Loucy (cell line): ENCODE measurements around the gene FAM83F.

Experiments
- H2AFZ ChIP-seq: fragments of 200-600 bp; sonication (generic); 2 replicates; pipeline ENCODE4 v1.6.0; 2016; ENCODE audit warnings: antibody characterized with exemption, mild to moderate bottlenecking, low read length, moderate library complexity
- H3F3A ChIP-seq: fragments of 200-600 bp; 2 replicates; pipeline ENCODE4 v1.6.0; 2016; ENCODE audit warnings: antibody characterized with exemption, low read depth, mild to moderate bottlenecking
- H3K27me3 ChIP-seq: fragments of 200-600 bp; sonication (generic); 2 replicates; pipeline ENCODE4 v1.6.1; 2014; ENCODE audit warnings: low read length, mild to moderate bottlenecking; ENCODE audit not compliant: insufficient read depth, poor library complexity, severe bottlenecking
- H3K36me3 ChIP-seq: fragments of 200-600 bp; sonication (generic); 2 replicates; pipeline ENCODE4 v1.6.1; 2016; ENCODE audit warnings: low read length; ENCODE audit not compliant: insufficient read depth
- H3K4me1 ChIP-seq: fragments of 200-600 bp; sonication (generic); 2 replicates; pipeline ENCODE4 v1.5.1; 2014; ENCODE audit warnings: low read length, mild to moderate bottlenecking; ENCODE audit not compliant: insufficient read depth, poor library complexity, severe bottlenecking
- H3K4me2 ChIP-seq: fragments of 200-600 bp; sonication (generic); 2 replicates; pipeline ENCODE4 v1.6.0; 2014; ENCODE audit warnings: antibody characterized with exemption, low read length, low read depth, mild to moderate bottlenecking; ENCODE audit not compliant: poor library complexity, severe bottlenecking
- H3K4me3 ChIP-seq: fragments of 200-600 bp; sonication (generic); 2 replicates; pipeline ENCODE4 v1.5.1; 2014; ENCODE audit warnings: low read length, mild to moderate bottlenecking, mixed read lengths; ENCODE audit not compliant: poor library complexity, severe bottlenecking
- H3K79me2 ChIP-seq: fragments of 200-600 bp; sonication (generic); 2 replicates; pipeline ENCODE4 v1.6.1; 2014; ENCODE audit warnings: low read length; ENCODE audit not compliant: insufficient read depth
- H3K9ac ChIP-seq: fragments of 200-600 bp; sonication (generic); 2 replicates; pipeline ENCODE4 v1.6.0; 2014; ENCODE audit warnings: mild to moderate bottlenecking, low read depth, low read length, moderate library complexity; ENCODE audit not compliant: poor library complexity, severe bottlenecking
- H3K9me2 ChIP-seq: fragments of 200-600 bp; sonication (generic); replicated peaks from 2 replicates; pipeline ENCODE4 v1.6.1; 2016; ENCODE audit warnings: low read depth, low read length, mixed read lengths
- H3K9me3 ChIP-seq: fragments of 200-600 bp; sonication (generic); 2 replicates; pipeline ENCODE4 v1.6.1; 2014; ENCODE audit warnings: mild to moderate bottlenecking, antibody characterized with exemption, low read length, low read depth; ENCODE audit not compliant: insufficient read depth
- H4K20me1 ChIP-seq: fragments of 200-600 bp; sonication (generic); 2 replicates; pipeline ENCODE4 v1.6.0; 2014; ENCODE audit warnings: antibody characterized with exemption, low read length, mild to moderate bottlenecking; ENCODE audit not compliant: insufficient read depth, poor library complexity, severe bottlenecking
- CTCF ChIP-seq: fragments of 200-600 bp; sonication (generic); conservative IDR thresholded peaks from 2 replicates; pipeline ENCODE4 v1.5.1; 2014; ENCODE audit warnings: mild to moderate bottlenecking, antibody characterized with exemption, low read length
- EZH2phosphoT487 ChIP-seq: fragments of 200-600 bp; IDR thresholded peaks from 2 replicates; pipeline ENCODE4 v1.6.1; 2018; ENCODE audit warnings: antibody characterized with exemption, mild to moderate bottlenecking, moderate library complexity, borderline replicate concordance

FAM83F gene

GRCh38 chr22:39983346-39983745 is 11.4 kb upstream of the FAM83F start:
- no peaks in the 10 kb centered on the region for H3K36me3 ChIP-seq
- no peaks in the 10 kb centered on the region for H3F3A ChIP-seq
- TF ChIP-seq EZH2phosphoT487 (no peak), CTCF (no peak)
- no peaks in the 10 kb centered on the region for H3K27me3 ChIP-seq
- H3K9me3 ChIP-seq, result no peaks in the 10 kb centered on the region
- no peak overlapping the region for H2AFZ ChIP-seq
- no peaks in the 10 kb centered on the region for H4K20me1 ChIP-seq
- no peak overlapping the region for H3K4me3 ChIP-seq
- peaks cover 18% of the 10 kb centered on the region for H3K4me1 ChIP-seq
- no peak overlapping the region for H3K4me2 ChIP-seq
- H3K79me2 ChIP-seq, result no peaks in the 10 kb centered on the region
- no peak overlapping the region for H3K9ac ChIP-seq
- H3K9me2 ChIP-seq, result no peaks in the 10 kb centered on the region

GRCh38 chr22:39984006-39984405 is 10.7 kb upstream of the FAM83F start:
- Histone ChIP-seq H3K9ac (no peak overlapping the region), H3K27me3 (no peaks in the 10 kb centered on the region), H3K4me2 (no peak overlapping the region), H2AFZ (no peak overlapping the region), H3K36me3 (no peaks in the 10 kb centered on the region), H3K4me3 (no peak overlapping the region), H3K4me1 (peaks cover 18% of the 10 kb centered on the region), H4K20me1 (no peaks in the 10 kb centered on the region), H3F3A (no peaks in the 10 kb centered on the region), H3K9me2 (no peaks in the 10 kb centered on the region), H3K9me3 (no peaks in the 10 kb centered on the region), H3K79me2 (no peaks in the 10 kb centered on the region)
- TF ChIP-seq CTCF (no peak), EZH2phosphoT487 (no peak)

- Histone ChIP-seq H3K4me2 (no peak overlapping the region), H3K27me3 (no peaks in the 10 kb centered on the region), H3K9me2 (no peaks in the 10 kb centered on the region), H3K9me3 (no peaks in the 10 kb centered on the region), H4K20me1 (no peaks in the 10 kb centered on the region), H2AFZ (no peak overlapping the region), H3K9ac (no peak overlapping the region), H3K79me2 (no peaks in the 10 kb centered on the region), H3K4me1 (peaks cover 18% of the 10 kb centered on the region), H3F3A (no peaks in the 10 kb centered on the region), H3K4me3 (no peak overlapping the region), H3K36me3 (no peaks in the 10 kb centered on the region)
- no peak for TF ChIP-seq EZH2phosphoT487
- no peak for TF ChIP-seq CTCF
Measured at GRCh38 chr22:39984746-39985145, 10.0 kb upstream of the FAM83F start.
